GM19324 (cell line): ENCODE measurements around the gene OR2H1.
"Not testable (repeated sequence)": the region's sequence is repeated elsewhere in the genome, so short reads cannot be mapped to it uniquely, and the experiment has no call there.

Experiments used
- ATAC-seq: cut with Tn5 transposase; IDR thresholded peaks from one replicate; pipeline ENCODE4 v1.9.1; 2021; ENCODE audit warnings: mild to moderate bottlenecking, moderate library complexity; ENCODE audit not compliant: unreplicated experiment, low FRiP score

Gene OR2H1

DNA sequence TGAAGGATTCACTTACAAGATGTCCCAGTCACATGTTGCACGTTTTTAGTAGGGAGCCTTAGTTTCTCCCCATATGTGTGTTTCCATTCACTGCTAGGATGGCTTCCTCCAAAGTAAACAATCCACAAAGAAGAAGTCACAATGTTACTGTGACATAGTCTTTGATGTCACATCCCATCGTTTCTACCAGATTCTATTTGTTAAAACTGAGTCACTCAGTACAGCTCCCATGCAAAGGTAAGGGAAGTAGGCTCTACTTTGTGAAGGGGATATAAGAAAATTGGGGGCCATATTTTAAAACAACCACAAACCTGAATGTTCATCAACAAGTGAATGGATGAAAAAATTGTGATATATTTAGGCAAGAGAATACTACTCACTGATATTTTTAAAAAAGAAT is at the start of gene OR2H1, which contains the start of gene OR11A1:
TSS of gene OR2H1 (plus strand) at position 185 of the 400 bp plus-strand sequence. CDS start 4,615 bp downstream, outside the sequence.
TSS of gene OR11A1 (minus strand) at position 101 of the 400 bp plus-strand sequence. CDS start 29,430 bp downstream, outside the sequence.
- ATAC-seq = no peak

DNA sequence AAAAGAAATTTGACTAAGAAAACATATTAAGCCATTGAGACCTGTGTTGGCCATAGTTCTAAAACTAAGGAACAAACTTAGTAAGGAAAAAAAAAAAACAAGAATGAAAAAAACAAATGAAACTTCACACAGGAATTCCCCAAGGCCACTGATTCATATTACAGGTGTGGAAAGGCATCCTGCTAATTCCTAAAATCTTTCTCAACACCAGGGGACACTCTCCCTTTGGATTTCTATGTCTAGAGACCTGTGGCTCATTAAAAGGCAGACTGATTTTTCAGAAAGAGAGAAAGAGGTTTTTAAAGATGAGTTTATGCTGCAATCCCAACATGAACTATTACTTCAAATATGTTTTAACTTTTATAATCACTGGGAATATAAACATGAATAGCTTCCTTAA is 42.4 kb upstream of the OR2H1 start, which contains the start of gene OR12D1:
TSS of gene OR12D1 (plus strand) at position 341 of the 400 bp plus-strand sequence.
- ATAC-seq = no peak

DNA sequence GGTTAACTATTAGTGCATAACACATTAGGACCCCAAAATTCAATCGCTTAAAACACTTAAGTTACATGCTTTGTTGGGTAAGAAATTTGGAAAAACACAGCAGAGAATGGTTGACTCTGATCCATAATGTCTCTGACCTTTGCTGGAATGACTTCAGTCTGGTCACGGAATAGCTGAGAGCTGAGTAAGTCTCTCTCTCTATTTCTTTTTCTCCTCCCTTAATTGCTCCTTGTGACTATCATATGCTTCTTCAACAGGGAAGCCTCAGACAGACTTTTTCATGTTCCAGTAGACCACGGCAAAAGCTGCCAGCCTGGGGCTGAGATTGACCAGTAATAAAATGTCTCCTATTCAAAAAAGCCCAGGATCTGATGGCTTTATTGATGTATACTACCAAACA is 37.4 kb upstream of the OR2H1 start:
- ATAC-seq = no peak

DNA sequence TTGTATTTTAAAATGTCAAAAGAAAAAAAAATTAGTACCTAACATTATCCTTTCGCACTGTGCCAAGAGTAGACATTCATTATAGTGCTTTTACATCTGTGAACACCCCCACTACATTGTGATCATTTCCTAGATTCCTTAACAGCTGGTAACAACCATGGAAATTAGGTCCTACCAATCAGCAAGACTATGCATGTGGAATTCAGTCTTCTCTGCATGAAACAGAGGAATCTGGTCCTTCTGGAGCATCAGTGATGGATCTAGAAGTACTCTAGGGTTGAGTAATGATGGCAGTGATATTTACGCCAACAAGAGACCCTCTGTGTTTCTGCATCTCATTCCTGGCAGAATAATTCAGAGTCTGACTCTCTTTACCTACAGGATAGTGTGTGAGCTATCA is 32.8 kb upstream of the OR2H1 start:
- ATAC-seq = no peak

DNA sequence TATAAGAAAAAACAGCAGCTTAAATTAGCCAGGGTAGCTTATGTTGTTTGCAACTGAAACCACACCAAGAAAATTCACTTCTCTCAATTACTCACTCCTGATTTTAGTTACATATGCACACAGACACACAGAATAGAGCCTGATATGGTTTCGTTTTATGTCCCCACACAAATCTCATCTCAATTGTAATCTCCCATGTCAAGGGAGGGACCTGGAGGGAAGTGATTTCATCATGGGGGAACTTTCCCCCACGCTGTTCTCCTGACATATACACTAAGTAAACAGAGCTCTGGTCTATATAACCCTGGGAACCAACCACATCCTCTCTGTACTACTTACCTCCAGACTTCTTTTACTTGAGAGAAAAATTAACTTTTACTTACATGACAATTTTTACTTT is 32.4 kb upstream of the OR2H1 start:
- no peak for ATAC-seq

DNA sequence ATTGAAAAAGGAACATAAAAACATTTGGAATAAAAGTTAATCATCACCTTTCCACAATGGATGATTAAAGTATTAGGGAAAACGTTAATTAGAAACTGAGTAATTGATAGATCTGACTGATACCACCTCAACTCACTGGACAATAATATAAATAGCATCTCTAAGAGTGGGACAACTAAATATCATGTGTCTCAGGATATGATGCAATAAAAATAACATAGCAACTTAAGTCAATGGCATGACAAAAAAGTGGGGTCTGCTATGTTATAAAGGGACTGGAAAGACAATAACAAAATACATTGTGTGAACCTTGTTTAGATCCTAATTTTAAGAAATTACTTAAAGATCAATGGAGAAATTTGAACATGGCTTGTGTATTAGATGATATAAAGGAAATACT is 31.9 kb upstream of the OR2H1 start:
- no peak for ATAC-seq

DNA sequence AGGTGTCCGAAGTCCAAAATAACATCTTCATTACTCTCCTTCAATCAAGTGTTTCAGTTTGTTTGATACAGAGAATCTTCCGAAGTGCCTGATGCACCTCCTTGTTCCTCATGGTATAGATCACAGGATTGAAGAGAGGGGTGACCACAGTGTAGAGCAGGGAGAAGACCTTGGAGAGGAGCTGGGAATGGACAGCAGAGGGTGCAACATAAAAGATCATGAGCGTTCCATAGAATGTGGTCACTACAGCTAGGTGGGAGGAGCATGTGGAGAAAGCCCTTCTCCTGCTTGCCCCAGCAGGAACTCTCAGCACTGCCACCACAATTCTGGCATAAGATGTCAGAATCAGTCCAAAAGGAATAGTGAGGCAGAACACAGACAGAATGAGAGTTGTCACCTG is 30.3 kb upstream of the OR2H1 start:
- no peak for ATAC-seq

DNA sequence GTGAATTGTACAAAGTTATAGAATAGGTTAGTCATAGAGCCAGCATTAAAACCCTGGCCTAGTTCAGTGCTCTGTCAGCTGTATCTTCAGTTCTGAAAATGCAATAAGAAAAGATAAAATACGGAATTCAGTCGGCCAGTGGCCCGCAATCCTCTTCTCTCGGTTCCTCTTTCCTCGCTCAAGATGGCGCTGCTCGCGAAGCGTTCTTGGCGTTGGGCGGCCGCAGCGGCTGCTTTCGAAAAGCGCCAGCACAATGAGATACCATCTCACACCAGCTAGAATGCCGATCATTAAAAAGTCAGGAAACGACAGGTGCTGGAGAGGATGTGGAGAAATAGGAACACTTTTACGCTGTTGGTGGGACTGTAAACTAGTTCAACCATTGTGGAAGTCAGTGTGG is 20.2 kb upstream of the OR2H1 start:
- ATAC-seq = not testable (repeated sequence)

DNA sequence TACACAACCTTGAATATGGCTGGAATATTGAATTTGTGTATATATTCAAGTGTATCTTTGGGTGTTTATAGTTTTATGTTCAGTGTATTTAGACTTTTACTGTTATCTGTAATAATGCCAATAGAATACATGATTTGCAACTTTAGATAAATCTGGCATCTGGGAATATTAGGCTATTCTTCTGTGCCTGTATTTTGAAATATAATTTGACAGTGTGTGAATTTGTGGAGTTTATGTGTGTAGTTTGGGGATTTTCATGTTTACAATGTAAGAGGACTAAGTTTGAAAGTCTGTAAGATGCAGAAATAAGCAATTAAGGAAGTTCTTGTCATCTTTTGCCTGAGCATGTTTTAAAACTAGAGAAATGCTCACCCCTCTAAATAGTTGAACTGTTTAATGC is 17.9 kb upstream of the OR2H1 start, which contains the start of gene OR10C1:
TSS of gene OR10C1 (plus strand) at position 301 of the 400 bp plus-strand sequence. CDS start 710 bp downstream, outside the sequence.
- ATAC-seq = no peak

DNA sequence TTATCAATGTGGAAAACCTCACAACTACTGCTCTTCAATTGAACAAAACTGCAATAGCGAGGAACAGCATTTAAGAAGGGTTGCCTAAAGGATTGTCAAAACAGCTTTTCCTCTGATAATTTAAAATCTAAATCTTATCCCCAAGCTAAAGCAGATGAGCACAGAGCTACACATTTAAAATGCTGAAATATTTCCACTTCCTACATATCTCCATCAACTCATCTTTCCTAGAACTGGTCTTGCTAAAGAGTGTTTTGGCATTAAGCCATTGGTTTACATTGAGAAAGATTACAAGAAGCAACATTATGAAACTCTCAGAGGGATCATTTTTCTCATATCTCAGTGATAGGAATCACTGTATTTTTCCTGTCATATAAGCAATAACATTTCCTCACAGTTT is 14.2 kb upstream of the OR2H1 start:
- no peak for ATAC-seq

DNA sequence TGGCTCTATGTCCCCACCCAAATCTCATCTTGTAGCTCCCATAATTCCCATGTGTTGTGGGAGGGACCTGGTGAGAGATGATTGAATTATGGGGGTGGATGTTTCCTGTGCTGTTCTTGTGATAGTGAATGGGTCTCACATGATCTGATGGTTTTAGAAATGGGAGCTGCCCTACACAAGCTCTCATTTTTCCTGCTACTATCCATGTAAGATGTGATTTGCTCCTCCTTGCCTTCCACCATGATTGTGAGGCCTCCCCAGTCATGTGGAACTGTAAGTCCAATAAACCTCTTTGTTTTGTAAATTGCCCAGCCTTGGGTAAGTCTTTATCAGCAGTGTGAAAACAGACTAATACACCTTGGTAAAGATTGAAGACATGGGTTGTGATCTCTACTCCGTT is 12.9 kb upstream of the OR2H1 start:
- not testable (repeated sequence) for ATAC-seq

DNA sequence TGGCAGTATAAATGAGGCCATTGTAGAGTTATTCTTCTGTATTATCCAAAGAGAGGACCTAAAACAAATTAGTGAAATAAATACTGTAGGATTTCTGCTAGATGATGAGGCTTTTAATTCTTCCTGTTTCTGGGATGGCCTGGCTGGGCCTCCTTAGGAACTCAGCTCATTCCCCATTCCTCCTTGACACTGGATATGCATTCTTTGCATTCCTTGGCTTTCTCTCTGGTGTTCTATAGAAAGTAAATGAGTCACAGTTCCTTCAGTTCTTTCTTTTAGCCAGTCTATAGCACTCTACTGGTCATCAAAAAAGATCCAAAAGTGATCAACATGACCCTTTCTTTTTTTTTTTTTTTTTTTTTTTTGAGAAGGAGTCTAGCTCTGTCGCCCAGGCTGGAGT is 9.3 kb upstream of the OR2H1 start:
- no peak for ATAC-seq

DNA sequence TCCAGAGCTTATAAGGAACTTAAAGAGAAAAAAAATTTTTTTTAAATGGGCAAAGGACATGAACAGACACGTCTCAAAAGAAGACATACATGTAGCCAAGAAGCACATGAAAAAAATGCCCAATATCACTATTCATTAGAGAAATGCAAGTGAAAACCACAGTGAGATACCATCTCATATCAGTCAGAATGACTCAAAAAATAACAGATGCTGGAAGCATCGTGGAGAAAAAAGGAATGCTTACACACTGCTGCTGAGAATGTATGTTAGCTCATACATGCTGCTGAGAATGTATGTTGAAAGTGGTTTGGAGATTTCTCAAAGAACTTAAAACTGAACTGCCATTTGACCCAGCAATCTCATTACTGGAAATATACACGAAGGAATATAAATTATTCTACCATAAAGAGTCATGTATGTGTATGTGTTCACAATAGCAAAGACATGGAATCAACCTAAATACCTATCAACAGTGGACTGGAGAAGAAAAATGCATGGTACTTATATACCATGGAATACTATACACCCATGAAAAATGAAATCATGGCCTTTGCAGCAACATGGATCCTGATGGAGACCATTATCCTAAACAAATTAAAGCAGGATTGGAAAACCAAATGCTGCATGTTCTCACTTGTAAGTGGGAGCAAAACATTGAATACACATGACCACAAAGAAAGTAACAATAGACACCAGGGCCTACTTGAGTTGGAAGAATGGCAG is 5.3 kb upstream of the OR2H1 start:
- ATAC-seq = no peak

DNA sequence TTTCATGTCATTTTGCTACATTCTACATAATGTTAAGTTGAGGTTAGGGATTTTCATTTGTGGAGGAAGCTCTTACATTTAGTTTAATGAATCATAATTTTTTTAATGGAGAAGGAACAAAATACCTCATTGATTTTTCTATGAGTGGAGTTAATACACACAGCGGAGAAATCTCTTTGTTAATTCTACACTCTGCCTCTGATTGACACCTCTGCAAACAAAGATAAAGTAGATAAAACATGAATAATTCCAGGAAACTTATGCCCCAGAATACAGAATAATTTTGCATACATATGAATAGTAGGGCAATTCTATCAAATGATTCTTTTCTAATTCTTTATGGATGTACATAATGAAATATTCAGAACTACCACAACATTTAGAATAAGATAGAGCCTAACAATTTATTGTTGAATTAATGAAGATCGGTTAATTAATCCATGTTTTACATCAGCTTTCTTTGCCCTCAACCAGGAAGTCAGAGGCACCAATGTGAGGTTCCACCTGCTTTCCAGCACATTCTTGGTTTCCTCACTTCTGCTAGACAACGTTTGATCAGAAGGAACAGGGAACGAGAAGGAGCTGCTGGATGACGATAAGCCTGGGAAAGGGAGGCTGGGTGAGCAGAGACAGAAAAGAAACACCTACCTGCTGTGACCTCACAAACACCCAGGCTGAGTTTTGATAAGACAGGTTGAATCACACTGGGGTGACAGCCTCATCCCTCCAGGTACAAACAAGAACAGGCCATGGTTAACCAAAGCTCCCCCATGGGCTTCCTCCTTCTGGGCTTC is 4.3 kb downstream of the OR2H1 start:
- no peak for ATAC-seq

DNA sequence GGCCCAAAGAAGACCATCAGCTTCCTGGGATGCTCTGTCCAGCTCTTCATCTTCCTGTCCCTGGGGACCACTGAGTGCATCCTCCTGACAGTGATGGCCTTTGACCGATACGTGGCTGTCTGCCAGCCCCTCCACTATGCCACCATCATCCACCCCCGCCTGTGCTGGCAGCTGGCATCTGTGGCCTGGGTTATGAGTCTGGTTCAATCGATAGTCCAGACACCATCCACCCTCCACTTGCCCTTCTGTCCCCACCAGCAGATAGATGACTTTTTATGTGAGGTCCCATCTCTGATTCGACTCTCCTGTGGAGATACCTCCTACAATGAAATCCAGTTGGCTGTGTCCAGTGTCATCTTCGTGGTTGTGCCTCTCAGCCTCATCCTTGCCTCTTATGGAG is 5.1 kb downstream of the OR2H1 start:
- no peak for ATAC-seq

DNA sequence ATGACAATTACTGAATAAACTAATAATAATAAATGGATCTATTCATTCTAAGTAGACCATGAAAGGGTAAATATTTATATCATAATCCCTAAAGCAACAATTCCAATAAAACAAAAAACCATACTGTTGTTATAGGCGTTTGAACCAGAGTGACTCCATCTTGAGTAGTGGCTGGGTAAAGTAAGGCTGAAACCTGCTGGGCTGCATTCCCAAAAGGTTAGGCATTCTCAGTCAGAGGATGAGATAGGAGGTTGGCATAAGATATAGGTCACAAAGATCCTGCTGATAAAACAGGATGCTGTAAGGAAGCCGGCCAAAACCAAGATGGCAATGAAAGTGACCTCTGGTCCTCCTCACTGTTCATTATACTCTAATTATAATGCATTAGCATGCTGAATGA is 8.3 kb downstream of the OR2H1 start:
- no peak for ATAC-seq

DNA sequence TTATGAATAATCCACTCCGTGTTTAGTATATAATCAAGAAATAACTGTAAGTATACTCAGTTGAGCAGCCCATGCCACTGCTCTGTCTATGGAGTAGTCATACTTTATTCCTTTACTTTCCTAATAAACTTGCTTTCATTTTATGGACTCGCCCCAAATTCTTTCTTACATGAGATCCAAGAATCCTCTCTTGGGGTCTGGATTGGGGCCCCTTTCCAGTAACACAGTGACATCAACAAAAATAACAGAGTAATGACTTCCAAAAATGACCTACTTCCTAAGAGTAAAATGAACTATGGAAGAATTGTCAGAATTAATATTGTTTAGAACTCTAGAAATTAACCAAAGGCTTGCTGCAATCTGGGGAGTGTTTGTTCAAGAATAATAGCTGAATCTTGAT is 8.8 kb downstream of the OR2H1 start:
- no peak for ATAC-seq

DNA sequence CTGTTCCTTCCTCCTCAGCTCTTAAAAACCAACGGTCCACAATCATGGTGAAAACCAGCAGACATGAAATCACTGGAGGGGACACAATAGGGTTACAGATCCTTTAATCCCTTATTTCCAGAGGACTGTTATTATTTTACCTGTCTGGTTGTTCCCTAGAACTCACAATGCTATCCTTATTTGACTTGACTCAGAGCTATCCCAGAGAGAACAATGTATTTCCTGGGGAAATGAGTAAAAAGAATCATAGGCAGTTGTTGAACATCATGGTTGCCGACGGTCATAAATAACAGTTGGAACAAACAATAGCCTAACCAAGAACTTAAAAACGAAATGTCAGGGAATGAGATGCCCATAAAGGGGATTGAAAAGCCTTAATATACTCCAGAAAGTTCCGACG is 9.3 kb downstream of the OR2H1 start:
- no peak for ATAC-seq

DNA sequence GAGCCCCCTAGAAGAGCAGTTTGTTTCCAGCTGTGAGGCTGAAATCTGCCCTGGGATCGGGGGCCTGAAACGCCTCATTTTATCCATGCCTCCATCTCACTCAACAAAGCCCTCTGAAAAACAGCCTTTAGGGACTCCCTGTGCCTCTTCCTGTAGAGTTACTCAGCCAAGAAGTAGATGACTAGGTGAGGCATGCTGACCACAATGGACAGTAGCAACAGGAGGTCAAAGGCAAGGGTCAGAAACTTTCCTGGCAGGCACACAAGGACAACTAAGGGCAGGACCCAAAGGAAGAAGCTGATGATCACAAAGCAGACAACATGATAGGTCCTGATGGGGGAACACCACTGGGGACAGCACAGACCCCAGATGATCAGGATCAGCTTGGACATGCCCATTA is 18.0 kb downstream of the OR2H1 start:
- no peak for ATAC-seq

DNA sequence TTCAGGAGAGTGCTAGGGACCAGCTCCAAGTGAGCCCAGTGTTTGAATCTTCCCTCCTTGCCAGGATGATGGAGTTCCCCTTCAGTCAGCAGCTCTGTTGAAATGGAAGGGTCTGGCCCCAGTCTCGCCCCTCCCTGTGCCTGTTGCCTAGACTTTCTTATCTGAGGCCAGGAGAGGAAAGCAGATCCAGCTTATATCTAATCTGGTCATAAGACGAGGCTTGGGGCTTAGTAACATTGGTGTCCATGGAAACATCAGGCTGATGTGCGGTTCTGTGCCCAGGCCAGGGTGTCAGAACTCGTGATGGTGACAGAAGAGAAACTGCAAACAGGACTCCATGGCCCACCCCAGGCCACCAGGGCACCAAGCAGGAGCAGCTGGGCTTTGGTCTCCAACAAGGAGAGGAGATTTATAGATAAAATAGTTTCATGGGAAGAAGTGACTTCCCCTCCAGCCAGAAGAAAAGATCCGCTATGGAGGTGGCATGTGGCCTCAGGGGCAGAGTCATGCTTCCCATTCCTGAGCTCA is 21.0 kb downstream of the OR2H1 start:
- no peak for ATAC-seq

DNA sequence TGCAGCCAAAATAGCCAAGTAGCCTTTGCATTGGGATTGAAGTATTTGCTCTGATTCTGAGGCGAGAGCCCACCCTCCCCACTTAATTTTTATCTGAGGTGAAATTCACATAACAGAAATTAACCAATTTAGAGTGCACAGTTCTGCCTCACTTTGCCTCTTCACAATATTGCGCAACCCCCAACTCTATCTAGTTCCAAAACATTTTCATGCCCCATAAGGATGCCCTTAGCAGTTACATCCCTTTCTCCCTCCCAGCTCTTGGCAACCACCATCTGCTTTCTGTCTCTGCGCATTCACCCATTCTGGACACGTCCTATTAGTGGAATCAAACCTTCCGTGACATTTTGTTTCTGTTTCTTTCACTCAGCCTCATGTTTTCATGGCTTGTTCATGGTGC is 21.8 kb downstream of the OR2H1 start:
- no peak for ATAC-seq
